ENCODE data around the gene LRP1B.

GRCh38 chr2:141515931-141516330 is 614.9 kb downstream of the LRP1B start:
- no peak for TF ChIP-seq CTCF (conservative IDR thresholded peaks at IDR 0.05 in 1 of 2, IDR thresholded peaks at IDR 0.05 in 1 of 2; ENCODE audit: extremely low read depth in 1 of 2, insufficient read depth in 1 of 2, low read depth in 1 of 2, low read length in 2 of 2)
- TF ChIP-seq EZH2 (IDR thresholded peaks at IDR 0.05; ENCODE audit: borderline replicate concordance, low read length): no peak
